Ascending aorta (tissue), 2 donors: ENCODE data around the gene GAS5. TPM values are rescaled to one million over a fixed set of nuclear protein-coding genes. Genes with fewer than 3 reads are reported as not detected.
"Not testable (repeated sequence)": the region's sequence is repeated elsewhere in the genome, so short reads cannot be mapped to it uniquely, and the experiment has no call there.

Experiments
- DNase-seq, 2 donors: peaks; one replicate each; pipeline ENCODE4 v3.0.0-alpha.2; 2019; ENCODE audit warnings: low spot score in 2 of 2
- H3K27ac ChIP-seq, 2 donors: fragments of 200-600 bp; sonication (generic); one replicate each; pipeline ENCODE4 v1.5.1; 2016 to 2017; ENCODE audit warnings: mild to moderate bottlenecking in 1 of 2
- H3K27me3 ChIP-seq: fragments of 200-600 bp; sonication (generic); one replicate; pipeline ENCODE4 v1.5.1; 2017
- H3K36me3 ChIP-seq, 2 donors: fragments of 200-600 bp; sonication (generic); one replicate each; pipeline ENCODE4 v1.5.1; 2016
- H3K4me1 ChIP-seq, 2 donors: fragments of 200-600 bp; sonication (generic); one replicate each; pipeline ENCODE4 v1.5.1; 2016 to 2017; ENCODE audit warnings: mild to moderate bottlenecking in 1 of 2
- H3K4me3 ChIP-seq, 2 donors: fragments of 200-600 bp; sonication (generic); one replicate each; pipeline ENCODE4 v1.5.1; 2016 to 2017; ENCODE audit warnings: mild to moderate bottlenecking in 1 of 2
- H3K9me3 ChIP-seq, 2 donors: fragments of 200-600 bp; sonication (generic); one replicate each; pipeline ENCODE4 v1.5.1; 2016
- intact Hi-C: fragments of 100-400 bp; cut with DNase I; formaldehyde crosslinking; loops from one replicate; pipeline ENCODE4 v1.15.1; 2023
- total RNA-seq: library from RNA; depleted of rRNA; stranded (reverse); fragments of >200 nt; gene quantifications from one replicate; pipeline ENCODE4 v1.1.0, GENCODE V29; 2016
- TF ChIP-seq, protein P1 (sequence below), 3 experiments: fragments of 200-600 bp in 2 of 3; fragments of 450-650 bp in 1 of 3; sonication (generic) in 2 of 3; IDR thresholded peaks; one replicate each; pipeline ENCODE4 v1.5.1; 2016 to 2019; ENCODE audit warnings: antibody characterized with exemption in 3 of 3, mild to moderate bottlenecking in 1 of 3, moderate library complexity in 1 of 3

Gene GAS5
- total RNA-seq, 1 donor from 2014 or later = 149 TPM

DNA sequence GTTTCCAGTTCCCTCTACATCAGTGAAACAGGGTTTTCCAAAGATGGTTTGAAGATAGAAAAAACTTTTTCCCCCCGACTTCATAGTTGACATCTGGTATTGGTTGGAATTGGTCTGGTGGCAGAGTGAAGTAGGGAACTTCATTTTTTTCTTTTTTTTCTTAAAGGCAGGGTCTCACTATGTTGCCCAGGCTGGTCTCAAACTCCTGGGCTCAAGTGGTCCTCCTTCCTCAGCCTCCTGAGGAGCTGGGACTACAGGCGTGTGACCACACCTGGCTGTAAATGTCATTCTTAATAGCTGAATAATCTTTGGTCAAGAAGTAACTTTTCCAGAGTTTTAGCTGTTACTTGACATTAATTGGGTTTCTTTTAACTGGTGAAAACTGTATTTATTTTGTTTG lies 22.1 kb upstream of the GAS5 start:
- no peak for DNase-seq
- Histone ChIP-seq H3K36me3 (peaks cover 20 to 36% of the 10 kb centered on the region in 2 donors), H3K4me3 (no peak overlapping the region), H3K9me3 (no peaks in the 10 kb centered on the region), H3K27ac (no peak overlapping the region), H3K4me1 (no peaks in the 10 kb centered on the region), H3K27me3 (no peaks in the 10 kb centered on the region)
- intact Hi-C loops = no loop called here
- TF ChIP-seq, protein P1, sequence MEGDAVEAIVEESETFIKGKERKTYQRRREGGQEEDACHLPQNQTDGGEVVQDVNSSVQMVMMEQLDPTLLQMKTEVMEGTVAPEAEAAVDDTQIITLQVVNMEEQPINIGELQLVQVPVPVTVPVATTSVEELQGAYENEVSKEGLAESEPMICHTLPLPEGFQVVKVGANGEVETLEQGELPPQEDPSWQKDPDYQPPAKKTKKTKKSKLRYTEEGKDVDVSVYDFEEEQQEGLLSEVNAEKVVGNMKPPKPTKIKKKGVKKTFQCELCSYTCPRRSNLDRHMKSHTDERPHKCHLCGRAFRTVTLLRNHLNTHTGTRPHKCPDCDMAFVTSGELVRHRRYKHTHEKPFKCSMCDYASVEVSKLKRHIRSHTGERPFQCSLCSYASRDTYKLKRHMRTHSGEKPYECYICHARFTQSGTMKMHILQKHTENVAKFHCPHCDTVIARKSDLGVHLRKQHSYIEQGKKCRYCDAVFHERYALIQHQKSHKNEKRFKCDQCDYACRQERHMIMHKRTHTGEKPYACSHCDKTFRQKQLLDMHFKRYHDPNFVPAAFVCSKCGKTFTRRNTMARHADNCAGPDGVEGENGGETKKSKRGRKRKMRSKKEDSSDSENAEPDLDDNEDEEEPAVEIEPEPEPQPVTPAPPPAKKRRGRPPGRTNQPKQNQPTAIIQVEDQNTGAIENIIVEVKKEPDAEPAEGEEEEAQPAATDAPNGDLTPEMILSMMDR (IDR thresholded peaks at IDR 0.05) = no peak

DNA sequence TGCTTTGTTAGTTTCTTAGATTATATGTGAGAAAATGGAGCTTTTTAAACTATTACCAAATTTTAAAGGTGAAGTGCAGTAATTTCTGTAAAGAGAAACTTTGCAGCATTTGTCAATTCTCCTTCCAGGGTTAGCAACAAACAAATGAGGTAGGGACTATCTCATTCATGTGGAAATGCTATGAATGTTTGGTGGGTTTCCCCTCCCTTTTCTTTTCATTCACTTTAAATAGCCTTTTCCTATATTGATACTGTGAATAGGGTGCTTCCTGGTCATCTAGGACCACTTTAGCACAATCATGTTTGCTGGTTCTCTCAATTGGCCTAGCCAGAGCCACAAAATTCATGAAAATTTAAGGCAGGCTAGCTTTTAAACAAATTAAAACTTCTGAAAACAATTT lies 21.0 kb upstream of the GAS5 start:
- no peaks in the 10 kb centered on the region for H3K4me1 ChIP-seq
- no peaks in the 10 kb centered on the region for H3K27me3 ChIP-seq
- TF ChIP-seq, protein P1 (IDR thresholded peaks at IDR 0.05) = no peak
- H3K9me3 ChIP-seq = no peaks in the 10 kb centered on the region
- no peak overlapping the region for H3K27ac ChIP-seq
- H3K4me3 ChIP-seq = no peak overlapping the region
- intact Hi-C loops = no loop called here
- no peak for DNase-seq
- peaks cover 20 to 37% of the 10 kb centered on the region in 2 donors for H3K36me3 ChIP-seq

DNA sequence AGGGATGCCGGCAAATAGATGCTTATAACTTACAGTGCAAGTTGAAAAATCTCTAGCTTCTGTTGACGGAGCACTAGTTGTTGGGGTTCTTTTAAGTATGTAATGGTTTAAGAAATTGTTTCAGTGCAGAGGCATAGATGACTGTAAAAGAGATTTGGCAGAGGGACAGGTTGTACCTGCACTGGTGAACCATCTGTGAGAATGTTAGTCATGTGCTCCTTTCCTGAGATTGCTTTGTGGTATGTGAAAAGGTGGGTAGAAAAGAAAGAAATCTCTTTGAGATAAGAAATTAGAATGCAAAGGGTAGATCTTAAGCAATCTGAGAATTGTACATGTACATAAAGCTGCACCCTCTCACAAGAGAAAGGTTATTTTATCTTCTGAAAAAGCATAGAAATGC lies 19.8 kb upstream of the GAS5 start:
- no peaks in the 10 kb centered on the region for H3K27me3 ChIP-seq
- no peak for DNase-seq
- no peak overlapping the region for H3K27ac ChIP-seq
- no peaks in the 10 kb centered on the region for H3K9me3 ChIP-seq
- no peak overlapping the region for H3K4me3 ChIP-seq
- TF ChIP-seq, protein P1 (IDR thresholded peaks at IDR 0.05) = no peak
- intact Hi-C loops = no loop called here
- H3K4me1 ChIP-seq = no peaks in the 10 kb centered on the region
- H3K36me3 ChIP-seq = peaks cover 20 to 37% of the 10 kb centered on the region in 2 donors

DNA sequence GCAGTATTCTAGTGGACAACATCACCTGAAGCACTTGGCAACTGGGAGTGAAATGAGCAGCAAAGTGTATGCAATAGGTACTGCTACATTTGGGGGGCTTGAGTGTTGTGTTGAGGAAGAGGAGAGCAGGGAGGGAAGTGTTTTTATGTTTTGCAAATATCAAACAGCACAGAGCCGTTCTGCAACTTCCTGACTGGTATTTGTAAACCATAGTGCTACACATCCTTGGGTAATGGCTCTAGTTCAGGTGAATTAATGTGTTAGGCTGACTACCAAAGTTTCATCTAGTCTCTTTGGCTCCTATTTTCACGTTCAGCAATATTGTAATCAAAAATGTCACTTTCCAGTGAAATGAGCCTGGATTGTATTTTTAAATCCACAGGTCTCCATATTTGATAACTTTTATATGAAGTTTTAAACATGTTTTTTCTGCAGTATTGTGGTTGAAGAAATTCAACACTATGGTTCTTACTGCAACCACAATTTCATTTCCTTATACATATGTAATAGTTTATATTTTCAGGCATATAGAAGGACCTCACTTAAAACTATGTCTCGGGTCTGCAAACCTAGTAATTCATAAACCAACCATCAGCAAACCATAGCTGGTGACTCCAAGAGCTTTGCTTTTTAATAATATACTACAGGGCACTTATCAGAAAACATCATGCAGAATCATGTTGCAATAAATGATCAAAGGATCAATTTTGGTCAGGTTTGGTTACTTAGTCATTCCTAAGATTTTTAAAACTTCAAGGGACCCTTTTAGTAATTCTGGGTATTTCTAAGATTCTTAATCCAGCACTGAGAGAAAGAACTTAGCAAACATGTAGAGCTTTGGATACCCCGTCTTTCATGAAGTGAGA lies 19.2 kb upstream of the GAS5 start:
- no peak for DNase-seq
- Histone ChIP-seq H3K4me1 (no peaks in the 10 kb centered on the region), H3K9me3 (no peaks in the 10 kb centered on the region), H3K36me3 (peaks cover 20 to 37% of the 10 kb centered on the region in 2 donors), H3K4me3 (no peak overlapping the region), H3K27ac (no peak overlapping the region), H3K27me3 (no peaks in the 10 kb centered on the region)
- intact Hi-C loops = no loop called here
- TF ChIP-seq, protein P1 (IDR thresholded peaks at IDR 0.05) = no peak

DNA sequence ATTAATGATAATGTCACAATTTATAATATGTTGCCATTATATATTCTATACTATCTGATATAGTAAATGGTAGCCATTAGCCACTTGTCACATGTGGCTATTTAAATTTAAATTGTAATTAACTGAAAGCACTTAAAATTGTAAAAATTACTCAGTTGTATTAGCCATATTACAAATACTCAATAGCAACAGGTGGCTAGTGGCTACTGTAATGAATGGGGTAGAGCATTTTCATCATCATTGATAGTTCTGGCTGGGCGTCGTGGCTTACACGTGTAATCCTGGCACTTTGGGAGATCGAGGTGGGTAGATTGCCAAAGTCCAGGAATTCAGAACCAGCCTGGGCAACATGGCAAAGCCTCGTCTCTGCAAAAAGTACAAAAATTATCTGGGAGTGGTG lies 16.9 kb upstream of the GAS5 start:
- TF ChIP-seq, protein P1 (IDR thresholded peaks at IDR 0.05) = no peak
- Histone ChIP-seq H3K4me3 (no peak overlapping the region), H3K27me3 (no peaks in the 10 kb centered on the region), H3K27ac (no peak overlapping the region), H3K9me3 (no peaks in the 10 kb centered on the region), H3K36me3 (peaks cover 20 to 42% of the 10 kb centered on the region in 2 donors), H3K4me1 (no peaks in the 10 kb centered on the region)
- intact Hi-C loops = no loop called here
- DNase-seq = no peak

DNA sequence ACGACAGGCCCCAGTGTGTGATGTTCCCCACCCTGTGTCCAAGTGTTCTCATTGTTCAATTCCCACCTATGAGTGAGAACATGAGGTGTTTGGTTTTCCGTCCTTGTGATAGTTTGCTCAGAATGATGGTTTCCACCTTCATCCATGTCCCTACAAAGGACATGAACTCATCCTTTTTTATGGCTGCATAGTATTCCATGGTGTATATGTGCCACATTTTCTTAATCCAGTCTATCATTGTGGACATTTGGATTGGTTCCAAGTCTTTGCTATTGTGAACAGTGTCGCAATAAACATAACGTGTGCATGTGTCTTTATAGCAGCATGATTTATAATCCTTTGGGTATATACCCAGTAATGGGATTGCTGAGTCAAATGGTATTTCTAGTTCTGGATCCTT lies 13.3 kb upstream of the GAS5 start:
- peaks cover 13 to 46% of the 10 kb centered on the region in 2 donors for H3K36me3 ChIP-seq
- DNase-seq, H3K27ac ChIP-seq, H3K27me3 ChIP-seq, H3K4me1 ChIP-seq, intact Hi-C loops, H3K9me3 ChIP-seq, H3K4me3 ChIP-seq: not testable (repeated sequence)
